NAMALWA (cell line): Measurements from ENCODE around the gene MADCAM1.
"Not testable (repeated sequence)": the region's sequence is repeated elsewhere in the genome, so short reads cannot be mapped to it uniquely, and the experiment has no call there.

ENCODE experiments used
- DNase-seq: peaks from one replicate; pipeline ENCODE4 v3.0.0-alpha.2; 2015; ENCODE audit warnings: low spot score

MADCAM1 gene

DNA sequence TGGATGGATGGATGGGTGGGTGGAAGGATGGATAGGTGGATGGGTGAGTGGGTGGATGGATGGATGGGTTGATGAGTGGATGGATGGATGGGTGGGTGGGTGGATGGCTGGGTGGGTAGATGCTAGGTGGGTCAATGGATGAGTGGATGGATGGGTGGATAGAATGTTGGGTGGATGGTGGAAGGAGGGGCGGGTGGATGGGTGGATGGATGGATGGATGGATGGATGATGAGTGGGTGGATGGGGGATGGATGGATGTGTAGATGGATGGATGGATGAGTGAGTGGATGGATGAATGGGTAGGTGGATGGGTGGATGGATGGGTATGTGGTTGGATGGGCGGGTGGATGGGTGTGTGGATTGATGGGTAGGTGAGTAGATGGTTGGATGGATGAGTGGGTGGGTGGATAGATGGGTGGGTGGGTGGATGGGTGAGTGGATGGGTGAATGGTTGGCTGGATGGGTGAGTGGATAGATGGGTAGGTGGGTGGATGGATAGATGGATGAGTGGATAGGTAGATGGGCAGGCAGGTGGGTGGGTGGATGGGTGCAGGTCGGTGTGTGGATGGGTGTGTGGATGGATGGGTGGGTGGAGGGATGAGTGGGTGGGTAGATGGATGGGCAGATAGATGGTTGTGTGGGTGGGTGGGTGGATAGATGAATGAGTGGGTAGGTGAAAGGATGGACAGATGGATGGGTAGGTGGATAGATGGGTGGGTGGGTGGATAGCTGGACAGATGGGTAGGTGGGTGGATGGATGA, 31.1 kb upstream of the MADCAM1 start:
- no peak for DNase-seq

DNA sequence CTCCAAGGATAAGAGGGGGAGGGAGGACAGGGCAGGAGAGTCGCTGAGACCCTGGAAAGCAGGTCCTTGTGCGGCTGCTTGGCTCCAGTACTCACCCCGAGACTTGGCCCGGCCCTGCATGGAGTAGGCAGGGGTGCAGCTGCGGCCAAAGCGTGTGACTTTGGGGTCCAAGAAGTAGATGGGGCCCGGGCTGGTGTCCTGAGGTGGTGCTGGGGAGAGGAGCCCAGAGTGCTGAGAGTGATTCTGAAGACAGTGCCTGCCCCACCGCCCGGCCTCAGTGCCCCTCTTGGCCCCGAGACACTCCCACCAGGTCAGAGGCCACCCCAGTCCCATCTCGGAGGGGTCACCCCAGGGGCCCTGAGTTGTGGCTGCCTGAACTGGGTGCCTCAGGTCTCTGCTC, 28.7 kb upstream of the MADCAM1 start:
- no peak for DNase-seq

DNA sequence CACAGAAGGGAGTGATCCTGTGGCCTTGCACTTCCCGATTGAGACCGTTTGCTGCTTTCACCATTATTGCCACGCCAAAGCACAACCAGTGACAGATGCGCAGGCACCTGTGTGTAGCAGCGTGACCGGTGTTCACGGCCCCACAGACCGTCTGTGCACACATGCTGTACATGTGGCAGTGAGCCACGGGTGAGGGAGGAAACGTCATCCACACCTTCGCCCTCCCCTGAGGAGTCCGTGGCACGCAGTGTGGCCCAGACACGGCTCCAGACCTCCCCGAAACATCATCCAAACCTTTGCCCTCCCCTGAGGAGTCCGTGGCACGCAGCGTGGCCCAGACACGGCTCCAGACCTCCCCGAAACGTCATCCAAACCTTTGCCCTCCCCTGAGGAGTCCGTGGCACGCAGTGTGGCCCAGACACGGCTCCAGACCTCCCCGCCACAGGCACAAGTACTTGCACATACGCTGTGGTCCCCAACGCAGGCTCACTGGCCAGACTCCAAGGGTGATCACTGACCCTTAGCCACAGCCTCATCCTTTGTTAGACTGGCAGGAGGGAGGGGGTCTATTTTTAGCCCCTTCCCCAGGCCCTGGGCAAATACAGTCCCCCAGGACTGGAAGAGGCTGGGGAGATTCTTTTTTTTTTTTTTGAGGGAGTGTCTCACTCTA, 27.6 kb upstream of the MADCAM1 start:
- DNase-seq = no peak

DNA sequence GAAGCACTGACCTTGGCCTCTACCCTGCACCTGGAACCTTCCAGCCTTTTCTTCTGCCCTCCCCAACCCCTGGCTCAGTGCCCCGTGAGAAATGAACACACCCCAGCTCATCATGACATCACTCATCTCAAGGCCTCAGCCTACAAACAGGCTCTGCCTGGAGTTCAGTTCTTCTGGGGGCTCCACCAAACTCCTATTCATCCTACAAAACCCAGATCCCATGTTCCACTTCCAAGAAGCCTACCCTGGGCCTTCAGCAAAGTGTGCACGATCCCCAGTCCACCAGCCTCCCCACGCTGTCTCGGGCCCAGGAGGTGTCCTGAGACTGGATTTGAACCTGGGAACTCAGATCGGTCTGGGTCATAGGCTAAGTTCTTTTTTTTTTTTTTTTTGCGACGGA, 26.5 kb upstream of the MADCAM1 start:
- no peak for DNase-seq

DNA sequence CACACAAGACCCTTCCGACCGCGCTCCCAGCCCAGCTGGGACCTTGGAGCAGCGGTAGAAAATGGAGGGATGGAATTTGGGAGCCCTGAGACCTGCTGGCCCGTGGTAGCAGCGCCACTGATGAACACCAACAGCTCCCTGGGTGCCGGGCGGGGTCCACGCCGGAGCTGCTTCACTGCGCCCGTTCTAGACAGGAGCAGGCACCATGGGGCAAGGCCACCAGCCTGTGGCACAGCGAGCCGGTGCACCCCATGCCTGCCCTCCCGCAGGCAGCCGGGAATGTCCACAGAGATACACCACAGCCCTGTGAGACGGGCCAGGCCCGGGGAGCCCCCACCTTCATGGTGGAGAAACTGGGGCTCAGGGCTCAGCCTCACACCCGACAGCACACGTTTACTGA, 25.6 kb upstream of the MADCAM1 start:
- DNase-seq = no peak

DNA sequence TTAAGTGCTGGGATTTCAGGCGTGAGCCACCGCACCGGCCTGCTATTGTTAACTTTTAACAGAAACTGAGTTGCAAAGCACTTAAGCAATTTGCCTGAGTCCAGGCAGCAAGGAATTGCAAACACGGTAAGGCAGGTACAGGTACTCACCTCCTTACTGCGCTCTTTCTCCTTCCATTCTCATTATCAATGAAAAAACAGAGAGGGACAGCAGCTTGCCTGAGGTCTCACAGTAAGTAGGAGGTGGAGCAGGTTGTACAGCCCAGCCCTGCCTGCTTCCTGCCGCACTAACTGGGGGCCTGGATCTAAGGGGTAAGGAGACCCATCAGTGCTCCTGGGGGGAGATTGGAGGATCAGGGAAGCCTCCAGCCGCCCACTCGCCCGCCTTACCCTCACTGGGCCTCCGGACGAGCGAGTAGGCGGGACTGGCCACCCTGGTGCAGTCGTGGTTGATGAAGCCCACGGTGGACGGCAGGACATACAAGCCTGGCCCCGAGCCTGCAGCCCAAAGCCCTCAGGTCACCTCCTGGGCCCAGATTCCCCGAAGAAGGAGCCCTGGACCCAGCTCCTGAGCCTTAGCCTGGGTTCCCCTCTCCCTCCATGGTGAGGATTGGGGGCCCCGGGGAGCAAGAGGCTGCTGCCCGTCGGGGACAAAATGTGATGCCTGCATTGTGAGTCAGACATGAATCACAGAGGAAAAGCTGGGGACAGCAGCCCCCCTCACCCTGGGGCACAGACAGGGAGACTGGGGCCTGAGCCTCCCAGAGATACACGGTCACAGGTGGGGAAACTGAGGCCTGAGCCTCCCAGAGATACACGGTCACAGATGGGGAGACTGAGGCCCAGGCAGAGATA, 24.1 kb upstream of the MADCAM1 start:
- no peak for DNase-seq

DNA sequence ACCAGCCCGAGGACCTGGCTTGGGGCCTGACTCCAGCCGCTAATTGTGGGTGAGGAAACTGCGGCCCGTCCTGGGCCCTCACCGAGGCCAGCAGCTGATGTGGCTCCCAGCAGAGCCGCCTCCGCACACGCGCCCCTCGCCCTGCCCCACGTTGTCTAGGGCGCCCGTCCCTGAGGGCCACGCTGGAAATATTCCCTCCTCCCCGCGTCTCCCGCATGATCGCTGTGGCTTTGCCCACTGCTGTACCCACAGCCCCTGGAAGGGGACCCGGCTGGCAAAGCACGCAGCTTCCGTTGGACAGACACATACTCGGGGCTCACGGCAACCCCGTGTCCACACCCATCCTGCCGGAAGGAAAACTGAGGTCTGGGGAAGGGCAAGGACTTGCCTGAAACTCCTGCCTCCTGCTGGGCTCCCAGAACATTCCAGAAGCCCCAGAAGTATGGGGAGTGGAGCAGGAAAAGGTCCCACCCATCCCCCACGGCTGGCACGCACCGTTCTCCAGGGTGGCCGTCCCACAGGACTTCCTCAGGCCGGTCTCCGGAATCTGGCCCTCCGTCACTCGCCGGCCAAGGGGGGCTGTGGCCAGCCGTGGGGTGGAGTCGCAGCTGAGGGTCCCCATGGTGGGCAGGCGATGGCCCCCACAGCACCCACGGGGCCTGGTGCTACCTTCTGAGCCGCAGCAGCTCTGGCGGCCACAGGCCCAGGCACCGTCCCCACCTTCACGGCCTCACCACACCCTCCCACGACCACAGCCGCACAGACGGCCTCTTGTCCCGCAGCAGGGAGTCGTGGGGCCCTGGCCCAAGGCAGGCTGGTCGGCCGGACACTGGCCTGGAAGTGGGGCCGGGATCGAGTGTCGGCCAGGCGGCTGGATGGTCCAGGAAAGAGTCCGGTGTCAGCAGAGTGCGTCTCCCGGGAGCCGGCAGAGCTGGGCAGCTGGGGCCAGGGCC, 21.9 kb upstream of the MADCAM1 start:
- no peak for DNase-seq

DNA sequence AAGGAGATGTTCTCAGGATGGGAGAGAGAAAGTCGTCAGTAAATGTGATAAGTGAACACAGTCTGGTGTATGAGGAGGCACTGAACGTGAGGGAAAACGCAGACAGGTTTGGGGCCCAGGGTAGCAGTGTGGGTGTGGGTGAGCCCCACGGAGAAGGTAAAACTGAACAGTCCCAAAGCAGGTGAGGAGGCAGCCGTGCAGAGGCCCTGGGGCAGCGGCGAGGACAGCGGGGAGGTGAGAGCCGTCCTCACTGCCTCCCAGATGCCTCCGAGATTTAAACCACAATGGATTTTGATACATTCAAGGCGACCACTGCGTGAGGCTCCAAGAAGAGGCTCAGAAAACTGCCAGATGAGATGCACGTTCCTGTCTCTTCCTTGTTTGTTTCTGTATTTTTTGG, 20.9 kb upstream of the MADCAM1 start:
- no peak for DNase-seq

DNA sequence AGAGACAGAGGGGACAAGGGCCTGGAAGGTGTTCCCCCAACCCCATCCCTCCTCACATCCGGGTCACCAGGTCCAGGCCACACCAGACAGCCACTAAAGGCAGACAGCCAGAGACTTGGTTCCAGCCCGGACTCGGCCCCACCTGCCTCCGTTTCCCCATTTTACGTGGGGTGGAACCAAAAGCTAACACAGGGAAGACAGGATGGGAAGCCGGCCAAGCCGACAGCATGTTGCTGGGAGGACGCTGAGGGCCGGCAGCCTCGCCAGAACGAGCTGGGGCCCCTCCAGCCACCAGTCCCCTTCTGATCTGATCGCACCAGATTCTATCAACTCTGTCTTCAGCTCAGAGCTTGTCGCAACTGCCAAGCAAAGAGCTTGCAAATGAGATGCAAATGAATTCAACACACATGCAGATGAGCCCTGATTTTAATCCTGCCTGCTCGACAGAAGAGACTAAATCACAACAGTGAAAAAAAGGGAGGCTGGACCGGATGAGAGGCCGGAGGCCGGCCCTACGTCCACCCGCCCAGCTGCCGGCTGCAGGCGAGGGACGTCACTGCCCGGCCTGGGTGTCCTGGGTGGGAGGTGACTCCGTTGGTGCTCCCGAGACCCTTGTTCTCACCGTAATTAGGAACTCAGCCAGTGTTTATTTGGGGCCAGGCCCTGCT, 17.9 kb upstream of the MADCAM1 start:
- DNase-seq = no peak

DNA sequence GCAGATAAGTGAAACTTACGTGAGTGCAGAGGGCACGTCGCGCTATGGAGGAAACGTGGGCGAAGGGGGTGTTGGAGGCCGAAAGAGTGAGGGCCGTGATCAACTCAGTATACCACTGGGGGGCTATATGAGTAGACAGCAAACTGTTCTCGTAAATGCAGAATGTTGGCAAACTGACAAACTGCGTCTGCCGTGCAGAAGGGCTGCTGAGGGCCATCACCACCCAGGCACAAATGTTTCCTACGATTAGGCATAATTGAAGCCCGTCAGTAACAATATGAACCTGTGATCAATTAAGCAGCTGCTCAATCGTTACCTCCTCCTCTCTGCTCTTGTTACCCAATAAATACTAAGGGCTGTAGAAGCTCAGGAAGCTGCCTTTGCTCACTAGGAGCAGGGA, 17.3 kb upstream of the MADCAM1 start:
- DNase-seq = no peak

DNA sequence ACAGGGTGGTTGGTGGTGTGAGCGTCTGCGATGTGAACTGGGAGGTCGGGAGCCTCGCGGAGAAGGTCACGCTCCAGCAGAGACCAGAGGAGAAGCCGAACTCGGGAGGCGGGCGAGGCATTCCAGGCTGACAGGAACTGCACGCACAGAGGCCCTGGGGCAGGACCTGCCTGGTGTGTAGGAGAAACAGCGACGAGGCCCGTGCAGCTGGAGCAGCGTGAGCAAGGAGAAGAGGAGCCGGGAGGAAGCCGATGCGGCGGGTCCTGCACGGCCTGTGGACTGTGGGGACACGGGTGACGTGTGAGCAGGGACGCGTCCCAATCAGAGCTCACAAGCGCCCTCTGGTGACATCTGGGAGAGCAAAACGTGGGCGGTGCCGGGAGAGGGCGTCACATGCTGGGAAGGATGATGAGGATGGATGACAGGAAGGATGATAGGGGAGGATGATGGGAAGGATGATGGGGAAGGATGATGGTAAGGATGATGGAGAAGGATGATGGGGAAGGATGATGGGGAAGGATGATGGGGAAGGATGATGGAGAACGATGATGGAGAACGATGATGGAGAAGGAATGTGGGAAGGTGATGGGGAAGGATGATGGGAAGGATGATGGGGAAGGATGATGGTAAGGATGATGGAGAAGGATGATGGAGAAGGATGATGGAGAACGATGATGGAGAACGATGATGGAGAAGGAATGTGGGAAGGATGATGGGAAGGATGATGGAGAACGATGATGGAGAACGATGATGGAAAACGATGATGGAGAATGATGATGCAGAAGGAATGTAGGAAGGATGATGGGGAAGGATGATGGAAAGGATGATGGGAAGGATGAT, 16.1 kb upstream of the MADCAM1 start:
- peak; percentile 49 for DNase-seq

DNA sequence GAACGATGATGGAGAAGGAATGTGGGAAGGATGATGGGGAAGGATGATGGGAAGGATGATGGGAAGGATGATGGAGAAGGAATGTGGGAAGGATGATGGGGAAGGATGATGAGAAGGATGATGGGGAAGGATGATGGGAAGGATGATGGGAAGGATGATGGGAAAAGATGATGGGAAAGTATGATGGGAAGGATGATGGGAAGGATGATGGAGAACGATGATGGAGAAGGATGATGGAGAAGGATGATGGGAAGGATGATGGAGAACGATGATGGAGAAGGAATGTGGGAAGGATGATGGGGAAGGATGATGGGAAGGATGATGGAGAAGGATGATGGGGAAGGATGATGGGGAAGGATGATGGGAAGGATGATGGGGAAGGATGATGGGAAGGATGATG, 15.2 kb upstream of the MADCAM1 start:
- DNase-seq = not testable (repeated sequence)

DNA sequence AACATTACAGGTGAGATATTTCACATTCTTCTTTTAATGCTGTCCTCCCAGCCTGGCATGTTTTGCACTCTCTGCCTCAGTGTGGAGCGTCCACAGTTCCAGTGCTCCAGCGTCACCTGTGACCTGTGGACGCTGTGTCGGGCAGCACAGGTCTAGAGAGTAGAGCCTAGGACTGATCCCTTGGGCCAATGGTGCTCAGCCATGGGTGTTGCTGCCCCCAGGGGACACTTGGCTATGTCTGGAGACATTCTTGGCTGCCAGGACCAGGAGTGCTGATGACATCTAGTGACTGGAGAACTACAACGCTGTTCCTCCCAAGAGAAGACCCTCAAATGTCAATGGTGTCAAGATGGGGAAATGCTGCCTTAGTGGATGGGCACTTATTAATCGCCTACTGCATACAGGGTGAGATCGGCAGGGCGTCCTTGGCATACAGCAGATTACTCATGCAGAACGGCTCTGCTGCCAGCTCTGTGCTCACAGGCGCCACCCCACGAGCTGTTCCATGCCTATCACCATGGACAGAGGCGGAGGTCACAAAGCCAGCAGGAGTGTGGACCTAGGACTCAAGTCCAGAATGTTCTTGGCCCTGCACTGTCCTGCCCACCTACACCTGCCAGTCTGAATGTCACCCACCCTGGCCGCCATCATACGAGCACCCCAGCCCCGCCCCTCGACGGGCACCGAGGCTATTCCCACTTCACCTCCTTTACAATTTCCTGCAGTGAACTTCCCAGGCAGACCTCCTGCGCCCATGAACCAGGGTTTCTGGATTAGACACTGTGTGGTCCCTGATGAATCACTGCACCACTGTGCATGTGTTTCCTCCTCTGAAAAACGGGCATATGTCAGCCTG, 13.9 kb upstream of the MADCAM1 start:
- DNase-seq = no peak

DNA sequence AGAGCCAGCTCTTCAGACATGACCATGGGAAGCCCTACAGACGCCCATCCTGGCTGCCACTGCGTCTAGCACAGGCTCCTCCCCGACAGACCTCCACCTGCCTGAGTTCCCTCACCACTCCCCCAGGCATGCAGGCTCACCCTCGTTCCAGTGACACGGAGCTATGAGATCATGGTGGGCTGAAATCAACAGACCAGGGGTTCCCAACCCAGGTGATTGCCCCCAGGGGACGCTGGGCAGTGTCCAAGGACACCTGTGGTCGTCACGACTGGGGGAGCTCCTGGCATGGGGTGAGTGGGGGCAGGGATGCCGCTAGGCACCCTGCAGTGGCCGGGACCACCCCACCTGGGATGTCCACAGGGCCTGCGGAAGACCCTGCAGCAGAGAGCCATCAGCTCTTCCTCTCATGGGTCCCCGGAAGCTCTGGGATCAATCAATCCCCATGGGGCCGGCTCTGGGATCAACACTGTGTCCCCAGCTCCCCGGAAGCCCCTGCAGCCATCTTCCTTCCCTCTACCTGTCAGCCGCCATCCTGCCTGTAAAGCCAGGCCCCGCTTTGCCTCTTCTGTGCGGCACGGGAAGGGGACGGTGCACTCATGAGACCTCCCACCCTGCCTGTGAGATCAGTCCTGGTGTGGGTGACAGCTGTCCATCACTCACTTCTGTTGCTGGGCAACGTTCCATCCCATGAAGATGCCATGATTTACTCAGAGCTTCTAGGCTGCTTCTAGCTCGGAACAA, 12.8 kb upstream of the MADCAM1 start:
- DNase-seq = no peak

DNA sequence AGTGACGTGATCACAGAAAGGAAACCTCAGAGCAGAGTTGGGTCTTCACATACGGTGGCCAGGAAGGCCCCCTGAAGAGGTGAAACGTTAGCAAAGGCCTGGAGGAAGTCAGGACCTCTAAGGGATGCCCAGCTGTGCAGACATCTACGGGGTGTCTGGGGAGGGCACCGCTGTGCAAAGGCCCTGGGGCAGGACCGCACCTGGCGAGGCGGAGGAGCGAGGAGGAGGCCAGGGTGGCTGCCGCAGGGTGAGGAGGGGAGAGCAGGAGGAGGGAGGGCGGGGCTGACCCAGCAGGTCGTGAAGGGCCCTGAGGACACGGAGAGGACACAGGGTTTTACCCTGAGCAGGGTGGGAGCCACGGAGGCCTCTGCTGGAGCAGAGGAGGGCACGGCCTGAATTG, 11.8 kb upstream of the MADCAM1 start:
- DNase-seq = no peak

DNA sequence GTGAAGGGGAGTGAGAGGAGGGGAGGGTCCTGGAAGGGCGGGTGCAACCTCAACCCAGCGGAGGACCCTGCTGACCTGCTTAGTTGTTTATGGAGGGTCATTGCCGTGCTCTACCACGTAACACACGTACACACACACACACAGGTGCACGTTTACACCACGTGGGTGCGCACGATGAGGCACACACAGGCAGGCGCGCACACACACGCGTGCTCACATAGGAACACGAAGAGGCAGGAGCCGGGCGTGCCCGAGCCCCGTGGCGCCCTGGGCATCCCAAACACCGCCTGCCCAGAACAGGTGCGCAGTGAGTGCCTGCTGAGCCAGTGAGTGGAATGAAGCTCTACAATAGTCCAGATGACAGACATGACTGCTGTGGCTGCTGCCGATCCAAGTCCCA, 11.2 kb upstream of the MADCAM1 start:
- DNase-seq = no peak

DNA sequence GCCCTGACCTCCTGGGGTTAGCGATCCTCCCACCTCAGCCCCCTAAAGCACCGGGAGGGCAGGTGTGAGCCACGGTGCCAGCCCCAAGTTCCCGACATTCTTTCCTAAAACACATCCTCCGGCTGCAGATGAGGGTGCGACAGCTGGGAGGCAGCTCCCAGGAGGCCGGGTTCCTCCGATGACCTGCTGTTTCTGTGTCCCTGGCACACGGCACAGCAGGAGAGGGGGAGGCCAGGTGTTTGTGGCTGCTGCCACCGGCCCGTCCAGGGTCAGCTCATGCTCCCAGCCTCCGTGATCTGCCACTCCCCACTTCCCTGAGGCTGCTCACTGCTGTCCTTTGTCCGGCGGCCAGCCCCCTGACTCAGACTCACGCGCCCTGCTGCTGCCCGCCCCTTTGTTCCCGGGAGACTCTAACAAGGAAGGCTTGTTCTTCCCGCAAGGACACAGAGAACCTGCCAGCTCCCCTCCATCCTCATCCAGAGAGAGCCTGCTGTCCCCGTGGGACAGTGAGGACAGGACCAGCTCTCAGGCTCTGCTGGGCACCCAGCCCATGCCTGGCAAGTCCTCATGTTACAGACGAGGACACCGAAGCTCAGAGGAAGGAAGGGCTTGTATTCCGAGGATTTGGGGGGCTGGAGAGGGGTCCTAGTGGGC, 10.6 kb upstream of the MADCAM1 start:
- no peak for DNase-seq
